Stimulated activated CD4-positive, alpha-beta T cell treated with anti-CD3 and anti-CD28 coated beads, Interleukin-2, amount 100 ng/mL, for 48 hours (primary cell): ENCODE results near the gene FGFR2.

Source experiments
- DNase-seq, 2 donors: peaks; one replicate each; pipeline ENCODE4 v3.0.0-alpha.2; 2020

FGFR2 gene

DNA sequence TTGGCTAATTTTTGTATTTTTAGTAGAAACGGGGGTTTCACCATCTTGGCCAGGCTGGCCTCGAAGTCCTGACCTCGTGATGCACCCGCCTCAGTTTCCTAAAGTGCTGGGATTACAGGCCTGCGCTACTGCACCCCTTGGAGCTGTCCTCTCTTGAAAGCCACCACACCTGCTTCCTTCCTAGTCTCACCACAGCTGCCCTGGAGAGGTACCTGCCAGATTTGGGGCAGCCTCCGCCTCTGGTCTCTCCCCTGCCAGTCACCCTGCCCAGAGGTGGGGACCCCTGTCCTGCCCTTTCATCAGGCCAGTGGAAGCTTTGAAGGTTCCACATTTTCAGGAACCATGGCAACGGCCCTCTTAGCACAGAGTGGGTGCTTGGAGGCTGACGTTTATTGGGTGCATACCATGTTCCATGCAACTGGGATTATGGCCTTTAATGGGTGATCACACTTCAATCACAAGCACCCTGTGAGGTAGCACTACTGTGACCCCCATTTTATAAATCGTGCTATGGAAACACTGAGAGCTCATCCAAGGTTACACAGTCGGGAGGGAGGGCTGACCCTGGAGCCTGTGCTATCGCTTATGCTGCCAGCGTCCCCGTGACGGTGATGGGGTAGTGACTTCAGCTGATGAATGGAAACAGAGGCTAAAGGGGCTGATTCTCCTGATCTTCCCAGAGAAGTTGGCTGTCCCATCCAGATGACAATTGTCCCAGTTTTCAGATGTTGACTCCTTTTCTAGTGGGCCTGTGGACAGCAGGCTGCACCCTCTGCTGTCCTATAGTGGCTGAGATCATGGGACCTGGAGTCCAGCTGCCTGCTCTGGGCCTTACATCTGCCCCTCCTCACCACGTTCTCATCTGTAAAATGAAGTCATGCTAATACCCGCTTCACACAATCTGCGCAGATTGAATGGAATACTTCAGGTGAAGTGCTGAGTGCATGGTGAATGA is 11.5 kb upstream of the FGFR2 start:
- DNase-seq = no peak

DNA sequence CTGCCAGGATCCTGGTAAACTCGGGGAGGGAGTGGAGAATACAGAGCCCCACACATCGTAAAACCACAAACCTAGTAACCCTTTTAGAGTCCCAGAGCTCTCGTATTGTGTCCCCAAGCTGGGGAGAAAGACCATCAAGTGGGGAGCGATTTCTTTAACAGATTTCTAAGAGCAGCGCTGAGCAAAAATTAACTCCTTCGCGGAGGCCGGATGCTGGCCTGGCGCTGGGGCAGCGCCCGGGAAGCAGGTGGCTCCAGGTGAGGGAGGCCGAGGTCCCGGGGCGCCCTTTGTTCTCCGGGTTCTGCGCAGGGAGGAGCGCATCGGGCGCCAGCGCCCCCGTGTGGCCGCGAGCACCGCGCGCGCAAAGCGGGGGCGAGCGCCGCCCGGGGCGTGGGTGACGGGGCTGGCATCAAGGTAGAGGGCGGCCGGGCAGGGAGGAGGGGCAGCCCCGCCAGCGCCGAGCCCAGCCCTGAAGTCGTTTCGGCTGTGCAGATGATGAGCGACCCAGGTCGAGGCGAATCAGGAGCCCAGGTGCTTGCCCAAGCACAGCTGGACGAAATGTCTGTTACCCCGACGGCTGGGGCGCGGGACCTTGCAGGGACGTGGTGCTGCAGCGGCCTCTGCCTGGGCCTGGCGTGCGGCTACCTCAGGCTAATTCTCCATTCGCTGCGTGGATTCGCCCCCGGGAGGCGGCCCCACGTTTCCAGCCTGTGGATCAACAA is 10.4 kb upstream of the FGFR2 start:
- peak; percentile 22 to 42 for DNase-seq

DNA sequence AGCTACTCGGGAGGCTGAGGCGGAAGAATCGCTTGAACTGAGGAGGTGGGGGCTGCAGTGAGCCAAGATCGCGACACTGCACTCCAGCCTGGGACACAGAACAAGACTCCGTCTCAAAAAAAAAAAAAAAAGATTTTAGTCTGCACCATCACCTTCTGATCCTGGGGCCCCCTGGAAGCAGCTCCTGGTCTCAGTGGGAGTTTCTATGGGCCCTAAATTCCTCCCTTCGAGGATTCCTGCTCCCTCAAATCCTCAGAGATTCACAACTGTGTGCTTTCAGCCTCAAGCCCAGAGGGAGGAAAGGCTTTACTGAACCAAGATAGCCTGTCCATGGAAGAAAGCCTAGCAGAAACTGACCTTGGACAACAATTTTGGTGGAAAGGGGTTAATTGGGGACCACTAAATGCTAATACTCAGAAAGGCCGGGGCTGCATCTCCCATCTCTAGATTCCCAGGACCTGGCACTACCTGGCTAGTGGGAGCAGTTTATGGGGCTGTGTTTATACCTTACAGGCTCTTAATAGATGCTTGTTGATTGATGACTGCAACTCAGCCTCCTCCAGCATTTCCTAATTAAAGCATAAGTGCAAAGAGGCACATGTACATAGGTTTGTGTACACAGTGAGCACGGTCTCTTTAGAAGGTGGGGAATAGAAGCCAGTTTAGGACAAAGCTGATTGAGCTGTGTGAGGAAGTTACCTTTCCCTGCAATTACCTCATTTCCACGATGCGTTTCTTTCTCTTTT is 9.2 kb upstream of the FGFR2 start:
- no peak for DNase-seq

DNA sequence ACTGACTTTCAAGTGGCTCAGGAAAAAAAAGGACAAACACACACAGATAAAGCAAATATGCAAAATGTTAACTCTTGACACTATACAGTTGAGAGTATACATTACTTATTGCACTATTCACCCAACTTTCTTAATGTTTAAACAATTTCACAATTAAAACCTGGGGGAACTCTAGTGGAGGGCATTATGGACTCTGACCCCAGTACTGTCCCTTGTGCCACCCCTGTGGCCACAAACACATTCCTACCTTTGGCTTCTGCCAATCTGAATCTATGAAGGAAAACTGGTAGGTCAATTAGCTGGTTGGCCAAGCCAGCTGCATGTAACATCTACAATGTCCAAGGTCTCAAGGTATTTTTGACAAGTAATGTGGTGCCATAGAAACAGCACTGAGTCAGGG is 7.5 kb upstream of the FGFR2 start:
- DNase-seq = no peak

DNA sequence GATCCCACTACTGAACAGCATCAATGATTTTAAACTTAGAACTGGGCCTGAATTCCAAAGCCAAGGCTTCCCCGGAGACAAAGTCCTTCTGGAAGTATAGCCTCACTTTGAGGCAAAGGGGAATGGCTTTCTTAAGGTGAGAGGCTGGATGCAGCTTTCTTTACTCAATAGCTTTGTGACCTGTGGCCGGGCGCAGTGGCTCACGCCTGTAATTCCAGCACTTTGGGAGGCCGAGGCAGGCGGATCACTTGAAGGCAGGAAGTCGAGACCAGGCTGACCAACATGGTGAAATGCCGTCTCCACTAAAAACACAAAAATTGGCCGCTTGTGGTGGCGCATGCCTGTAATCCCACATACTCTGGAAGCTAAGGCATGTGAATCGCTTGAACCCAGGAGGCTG is 3.2 kb upstream of the FGFR2 start:
- DNase-seq = no peak

DNA sequence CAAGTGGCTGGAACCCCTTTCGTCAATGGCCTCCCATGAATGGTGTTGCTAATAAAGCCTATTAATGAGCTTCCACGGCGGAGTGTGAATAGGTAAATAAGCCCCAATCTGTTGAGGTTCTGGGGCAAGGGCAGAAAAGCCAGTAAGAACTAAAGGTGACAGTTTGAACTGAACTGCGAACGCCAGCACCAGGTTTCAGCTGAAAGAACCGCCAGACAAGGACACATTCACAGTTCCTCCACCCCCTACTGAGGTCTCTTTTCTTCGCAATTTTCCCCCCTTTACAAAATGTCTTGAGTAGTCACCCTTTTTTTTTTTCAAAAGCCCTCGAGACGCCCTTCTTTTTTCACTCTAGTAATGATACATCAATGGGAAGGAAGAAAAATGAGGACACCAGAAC is 2.4 kb upstream of the FGFR2 start:
- DNase-seq = no peak

DNA sequence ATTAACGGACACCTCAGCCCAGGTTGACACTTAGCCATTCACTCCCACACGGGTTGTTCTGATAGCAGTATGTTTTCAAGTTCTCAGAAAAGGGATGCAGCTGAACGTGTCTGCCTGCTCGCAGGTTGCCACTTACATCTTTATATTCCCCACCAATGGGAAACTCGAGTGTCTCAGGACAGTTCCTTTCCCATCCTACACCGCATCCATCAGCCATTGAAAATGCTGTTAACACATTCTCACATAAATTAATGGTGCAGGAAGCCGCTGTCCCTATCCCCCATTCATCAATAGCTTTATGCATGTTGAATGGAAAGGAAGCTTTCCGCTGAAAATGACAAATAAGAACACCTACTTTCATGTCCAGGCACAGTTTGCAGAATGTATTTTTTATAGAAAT is 1.7 kb upstream of the FGFR2 start:
- no peak for DNase-seq

DNA sequence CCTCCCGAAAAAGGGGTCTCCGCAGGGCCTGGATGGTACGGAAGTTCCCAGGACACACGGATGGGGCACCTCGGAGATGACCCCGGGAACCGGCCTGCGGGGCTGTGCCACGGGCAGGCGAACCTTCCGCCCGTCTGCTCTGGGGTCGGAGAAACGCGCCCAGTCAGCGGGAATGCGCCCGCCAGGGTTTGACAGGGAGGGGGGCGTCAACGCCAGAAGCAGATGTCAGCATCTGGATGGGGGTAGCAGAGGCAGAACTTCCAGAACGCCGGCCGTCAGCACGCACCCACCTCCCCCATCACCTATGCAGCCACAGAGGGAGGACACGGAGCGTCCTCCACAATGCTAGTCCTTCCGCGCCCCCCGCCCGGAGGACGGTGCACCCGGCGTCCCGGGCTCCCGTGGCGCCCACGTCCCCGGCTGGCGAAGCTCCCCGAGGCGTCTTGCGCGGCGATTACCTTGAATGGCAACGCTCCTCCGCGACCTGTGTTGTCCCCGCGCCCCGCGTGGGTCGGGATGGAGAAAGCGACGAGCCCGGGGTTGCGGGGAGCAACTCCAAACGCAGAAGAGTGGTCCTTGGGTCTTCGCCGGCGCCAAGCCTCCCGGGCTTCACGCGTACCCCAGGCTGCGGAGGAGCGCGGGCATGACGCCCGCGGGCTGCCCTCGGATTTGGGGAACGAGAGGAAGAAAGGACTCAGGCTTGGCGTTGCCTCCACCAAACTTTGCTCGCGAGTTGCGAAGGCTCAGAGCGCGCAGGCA is 561 bp downstream of the FGFR2 start:
- DNase-seq = no peak

DNA sequence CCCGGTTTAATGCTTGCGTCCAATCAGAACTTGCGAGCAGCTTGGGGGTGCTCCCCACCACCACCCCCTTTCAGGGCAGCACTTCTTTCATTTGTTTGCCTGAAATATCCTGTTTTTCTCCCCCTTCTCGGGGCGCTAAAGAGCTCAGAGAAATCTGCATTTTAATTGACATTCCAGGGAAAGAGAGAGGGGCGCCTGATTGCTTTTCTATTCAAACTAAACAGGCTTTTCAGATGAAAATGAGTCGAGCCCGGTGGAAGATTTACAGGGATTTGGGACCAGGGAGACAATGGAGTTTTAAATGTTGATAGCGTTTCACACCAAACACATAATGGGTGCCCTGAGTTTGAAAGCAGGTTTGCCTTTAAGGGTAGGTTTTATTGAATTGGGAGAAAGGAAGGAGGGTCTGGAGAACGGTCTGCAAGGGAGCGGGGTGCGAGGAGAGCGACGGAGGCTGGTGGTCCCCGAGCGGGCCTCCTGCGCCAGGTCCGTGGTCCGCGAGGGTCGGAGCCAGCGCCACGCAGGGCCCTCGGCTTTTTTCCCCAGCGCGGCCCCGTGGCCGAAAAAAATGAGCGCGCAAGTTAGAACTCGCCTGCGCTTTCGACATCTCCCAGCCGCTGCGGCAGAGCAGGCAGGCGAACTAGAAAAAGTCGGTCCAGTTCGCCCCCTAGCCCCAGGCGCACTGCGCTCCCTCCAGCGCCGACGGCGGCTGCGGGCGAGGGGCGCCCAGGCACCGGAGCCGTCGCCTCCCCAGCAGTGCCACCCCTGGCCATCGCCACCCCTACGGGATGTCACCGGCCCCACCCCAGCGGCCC is 1.3 kb downstream of the FGFR2 start:
- DNase-seq = no peak

DNA sequence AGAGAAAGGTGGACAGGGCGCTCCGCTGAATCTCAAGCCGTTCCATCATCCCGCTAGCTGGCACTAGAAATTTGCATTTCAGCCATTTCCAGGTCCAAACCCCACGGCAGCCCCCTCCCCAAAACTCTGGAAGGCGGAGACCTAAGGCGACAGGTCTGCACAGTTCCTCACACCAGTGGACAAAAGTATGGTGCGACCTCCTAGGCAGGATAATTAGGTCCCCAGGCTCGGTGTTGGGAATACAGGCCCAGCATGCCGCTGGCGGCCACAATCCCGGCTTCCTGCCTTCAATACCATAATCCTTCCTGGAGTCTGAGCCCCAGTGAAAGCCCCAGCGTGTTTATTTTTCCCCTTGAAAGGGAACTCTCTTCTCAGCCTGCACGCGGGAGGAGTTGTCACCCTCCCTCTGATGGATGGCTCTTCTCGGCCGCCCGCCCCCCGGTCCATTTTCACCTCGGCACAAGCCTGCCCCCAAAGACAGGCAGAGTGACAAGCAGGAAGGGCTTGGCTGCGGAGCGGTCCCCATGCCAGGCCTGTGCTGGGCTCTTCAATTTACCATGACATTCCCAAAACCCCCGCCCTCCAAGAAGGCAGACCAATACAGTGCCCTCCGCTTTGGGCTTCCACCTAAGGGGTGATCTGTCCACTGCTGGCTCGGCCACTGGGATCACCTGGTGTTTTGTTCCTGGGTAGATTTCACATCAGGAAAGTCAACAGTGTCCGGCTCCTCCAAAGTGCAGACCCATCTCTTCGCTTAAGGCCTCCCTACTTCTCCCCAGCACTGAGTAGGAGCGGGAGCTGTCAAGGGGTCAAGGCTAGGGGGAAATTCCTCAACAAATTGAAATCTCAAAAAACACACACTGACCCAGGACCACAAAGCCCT is 2.2 kb downstream of the FGFR2 start:
- no peak for DNase-seq

DNA sequence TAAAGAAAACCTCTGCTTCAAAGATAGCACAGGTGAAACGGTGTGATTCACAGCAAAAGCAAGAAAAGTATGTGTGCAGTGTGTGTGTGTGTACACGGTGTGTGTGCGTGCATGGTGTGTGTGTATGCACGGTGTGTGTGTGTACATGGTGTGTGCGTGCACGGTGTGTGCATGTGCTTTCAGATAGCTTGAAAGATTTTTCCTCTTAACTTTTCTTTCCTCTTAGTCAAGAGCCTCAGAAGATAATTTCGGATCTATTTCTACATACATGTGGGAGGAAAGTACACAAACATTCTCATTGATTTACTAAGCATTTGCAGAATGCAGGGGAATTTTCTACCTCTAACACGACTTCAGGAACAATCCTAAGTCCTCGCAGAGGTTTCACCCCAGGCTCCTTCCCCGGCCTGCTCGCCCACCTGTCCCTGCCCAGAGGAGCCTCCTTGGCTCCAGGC is 2.9 kb downstream of the FGFR2 start:
- no peak for DNase-seq

DNA sequence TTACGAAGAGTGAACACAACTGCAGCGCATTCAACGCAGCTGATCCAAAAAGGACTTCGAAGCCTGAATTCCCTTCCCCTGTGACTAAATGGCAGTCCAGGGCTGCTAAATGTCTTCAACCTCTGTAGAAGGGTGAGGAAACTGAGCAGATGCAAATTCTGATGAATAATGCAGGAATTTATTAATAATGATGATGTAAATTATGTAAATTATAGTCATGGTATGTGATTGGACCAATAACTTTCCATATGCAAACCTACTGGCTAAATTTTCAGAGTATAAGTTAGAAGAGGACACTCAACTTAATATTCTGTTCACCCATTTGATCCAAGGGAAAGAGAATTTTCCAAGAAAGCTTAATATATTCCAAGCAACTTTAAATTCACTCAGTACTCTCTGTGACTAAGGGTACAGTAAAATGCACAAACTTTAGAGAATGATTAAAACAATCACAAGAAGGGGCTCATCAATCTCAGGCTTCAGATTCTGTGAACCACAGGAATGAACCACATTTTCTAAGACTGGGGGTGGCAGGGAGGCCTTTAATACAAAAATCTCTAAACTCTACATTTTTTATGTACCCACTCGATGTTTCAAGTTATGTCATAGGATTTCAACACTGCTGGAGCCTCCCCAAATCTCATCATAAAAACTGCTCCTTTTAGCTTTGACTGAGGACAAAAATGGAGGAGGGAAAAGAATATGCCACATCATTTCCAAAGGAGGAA is 3.5 kb downstream of the FGFR2 start:
- DNase-seq = no peak

DNA sequence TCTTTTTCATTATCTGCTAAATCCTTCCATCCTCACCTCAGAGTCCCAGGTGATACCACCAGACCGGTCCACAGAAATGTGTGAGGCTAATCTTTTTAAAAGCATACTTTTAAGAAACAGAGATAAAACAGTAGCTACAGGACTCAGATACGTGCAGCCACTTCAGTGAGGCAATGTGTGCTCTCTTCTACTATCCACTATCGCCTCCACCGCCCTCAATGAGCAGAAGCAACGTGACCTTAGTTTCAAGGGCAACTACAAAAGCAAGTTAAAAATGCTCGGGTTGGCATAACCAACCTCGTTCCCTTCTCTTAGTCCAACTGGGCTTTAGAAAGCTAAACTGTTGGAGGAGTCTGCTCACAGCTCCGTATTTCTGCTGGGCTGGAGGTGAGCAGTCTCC is 4.2 kb downstream of the FGFR2 start:
- no peak for DNase-seq

DNA sequence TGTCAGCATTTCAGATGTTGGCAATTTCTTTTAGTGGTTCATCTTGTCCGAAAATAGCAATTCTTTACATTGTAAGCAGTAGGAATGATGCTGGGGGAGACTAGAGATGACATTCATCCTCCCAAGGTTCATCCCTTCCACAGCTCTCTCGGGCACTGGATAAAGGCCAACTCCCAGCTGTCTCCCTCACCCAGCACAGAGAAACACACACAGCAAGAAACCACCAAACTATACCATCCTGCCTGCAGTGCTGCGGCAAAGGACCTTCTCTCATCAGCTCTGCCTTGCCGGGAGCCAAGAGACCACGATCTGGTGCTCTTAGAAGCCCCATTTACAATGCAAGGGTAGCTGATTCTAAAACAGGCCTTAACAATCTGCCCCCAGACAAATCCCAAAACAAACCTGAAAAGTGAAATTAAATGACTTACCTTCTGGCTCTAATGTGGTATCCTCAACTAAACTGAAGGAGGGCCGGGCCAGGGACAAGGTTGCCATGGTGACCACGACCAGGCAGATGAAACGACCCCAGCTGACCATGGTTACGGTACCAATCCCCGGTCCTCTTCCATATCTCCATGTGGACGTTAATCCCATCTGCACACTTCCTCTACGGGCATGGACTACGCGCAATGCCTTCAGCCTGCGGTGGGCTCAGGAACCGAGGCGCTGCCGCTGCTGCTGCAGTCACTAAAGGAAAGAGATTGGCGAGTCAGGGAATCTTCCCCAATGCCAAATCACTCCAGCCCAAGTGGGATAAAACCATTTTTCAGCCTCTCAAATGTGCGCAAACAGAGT is 4.8 kb downstream of the FGFR2 start:
- no peak for DNase-seq

DNA sequence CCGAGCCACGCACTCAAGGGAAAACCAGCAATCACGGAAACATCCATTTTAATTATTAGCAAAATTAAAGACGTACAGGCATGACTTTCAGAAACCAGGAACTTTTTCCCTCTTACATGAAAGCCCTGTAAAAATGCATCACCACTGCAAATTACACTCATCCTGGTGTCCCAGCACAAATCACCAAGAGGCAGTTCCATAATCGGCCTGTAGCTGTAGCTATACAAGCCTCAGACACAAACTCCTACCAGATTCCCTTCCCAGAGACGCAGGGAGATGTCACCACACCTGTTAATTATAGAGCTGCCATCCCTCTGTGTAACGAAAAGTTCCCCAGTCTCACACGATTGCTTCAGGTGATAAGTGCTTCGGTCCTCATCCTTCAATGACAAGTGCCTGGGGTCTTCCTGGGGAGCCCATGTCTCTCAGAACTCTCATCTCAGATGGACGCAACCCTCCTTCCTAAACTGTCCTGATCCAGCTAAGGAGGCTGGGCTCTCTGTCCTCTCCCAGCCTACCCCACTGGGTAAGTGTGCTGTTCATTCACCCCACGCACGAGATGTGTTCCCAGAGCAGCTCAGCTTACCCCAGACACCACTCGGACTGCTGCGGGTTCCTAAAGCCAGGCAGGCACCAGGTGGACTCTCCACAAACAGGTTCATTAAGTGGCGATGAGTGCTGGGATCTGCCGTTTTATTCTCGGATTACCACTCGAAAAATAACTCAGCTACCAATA is 5.9 kb downstream of the FGFR2 start:
- DNase-seq = no peak

DNA sequence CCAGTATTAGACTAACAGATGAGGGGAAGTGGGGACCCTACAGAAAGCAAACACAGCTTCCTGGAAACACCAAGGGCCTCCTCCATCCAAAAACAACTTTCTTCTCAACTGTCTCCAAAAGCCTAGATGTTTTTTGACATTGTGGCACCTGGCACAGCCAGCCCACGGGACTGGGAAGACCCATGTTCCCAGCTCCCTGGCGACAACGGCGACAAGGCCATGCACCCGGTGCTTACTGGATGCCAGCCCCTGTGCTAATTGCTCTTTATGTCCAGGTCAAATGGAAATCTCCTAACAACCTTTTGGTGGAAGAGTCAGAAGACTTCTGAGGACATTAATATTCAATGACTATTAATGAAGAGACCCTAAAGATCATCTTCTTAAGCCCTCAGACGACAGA is 7.1 kb downstream of the FGFR2 start:
- no peak for DNase-seq

DNA sequence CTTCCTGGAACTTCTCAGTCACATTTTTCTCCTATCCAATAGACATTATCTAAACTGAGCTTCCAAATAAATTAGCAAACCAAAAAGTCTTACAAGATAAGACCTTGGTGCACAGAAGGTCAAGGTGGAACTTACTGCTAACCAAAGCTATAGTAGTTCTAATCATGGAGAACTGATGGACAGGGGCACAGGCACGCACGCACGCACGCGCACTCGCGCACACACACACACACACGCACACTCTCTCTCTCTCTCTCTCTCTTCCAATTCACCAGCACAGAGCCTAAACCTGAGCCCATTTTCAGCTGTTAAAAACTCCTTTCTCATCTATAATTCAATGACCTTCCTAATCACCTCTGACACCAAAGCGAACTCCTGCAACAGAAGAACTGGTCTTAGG is 7.5 kb downstream of the FGFR2 start:
- DNase-seq = no peak

DNA sequence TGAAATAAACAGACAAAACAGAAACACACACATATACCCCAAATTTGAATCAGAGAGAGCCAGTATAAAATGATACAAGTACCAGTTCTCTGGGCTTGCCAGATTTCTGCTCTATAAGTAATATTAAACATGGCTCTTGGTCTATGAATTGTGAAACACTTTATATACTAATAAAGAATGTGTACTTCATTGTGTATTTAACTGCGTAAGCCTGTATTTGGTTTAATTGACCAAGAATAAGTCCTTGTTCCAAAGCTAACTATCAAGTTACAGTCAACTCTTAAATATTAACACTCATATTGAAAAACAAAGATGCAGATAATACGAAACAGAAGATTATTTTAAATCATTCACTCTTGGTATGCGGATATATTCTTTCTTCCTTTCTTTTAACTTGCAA is 8.7 kb downstream of the FGFR2 start:
- DNase-seq = no peak
